Measurements from ENCODE around the gene HIRIP3. TPM values are rescaled to one million over a fixed set of nuclear protein-coding genes. Genes with fewer than 3 reads are reported as not detected.

HIRIP3 gene
- total and polyA plus RNA-seq, 2 of the 13 experiments (the other 11 are each of a cell fraction or from before 2014, with no cell fraction given) = 12.6 to 17.2 TPM

DNA sequence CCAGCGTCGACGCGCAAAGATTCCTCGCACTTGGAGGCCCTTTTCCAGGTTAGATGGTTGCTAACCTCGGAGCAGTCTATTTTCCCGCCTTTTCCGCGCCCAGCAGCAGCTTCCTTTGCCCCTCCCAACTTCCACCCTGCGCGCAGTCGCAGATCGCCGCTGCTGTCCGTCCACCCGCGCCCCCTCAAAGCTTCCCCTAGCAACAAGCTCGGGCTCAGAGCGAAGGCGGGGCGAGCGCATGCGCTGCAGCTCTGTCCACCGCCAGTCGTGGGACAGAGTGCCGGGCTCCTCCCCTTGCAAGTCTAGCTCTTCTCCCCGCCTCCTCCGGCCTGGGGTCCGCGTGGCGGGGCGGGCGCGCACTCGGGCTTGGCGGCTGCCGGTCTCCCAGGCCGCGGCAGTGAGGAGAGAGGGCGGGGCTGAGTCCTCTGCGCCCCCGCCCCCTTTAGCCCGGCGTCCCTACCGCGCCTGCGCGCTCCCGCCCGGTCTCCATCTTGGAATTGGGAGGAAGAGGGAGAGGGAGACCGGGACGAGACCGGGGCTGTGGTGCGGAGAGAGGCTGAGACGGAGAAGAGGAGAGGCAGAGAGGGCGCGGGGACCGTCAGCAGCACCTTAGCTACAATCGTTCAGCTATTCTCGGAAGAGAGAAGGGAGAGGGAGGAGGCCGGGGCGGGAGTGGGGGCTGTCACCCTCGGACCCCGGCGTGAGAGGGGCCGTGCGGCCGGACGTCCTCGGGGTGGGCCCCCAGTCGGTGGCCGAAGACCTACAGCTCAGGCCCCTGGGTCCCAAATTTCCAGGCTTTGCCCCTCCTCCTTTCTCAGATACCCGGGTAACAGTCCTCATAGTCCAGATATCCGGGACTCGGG, 21.8 kb downstream of the HIRIP3 start, which contains the start of gene TAOK2 (continued):
- TF ChIP-seq ZNF317 (CRISPR knock-in tag; IDR thresholded peaks at IDR 0.05) = peak; percentile 69
- TF ChIP-seq TAF15 (IDR thresholded peaks at IDR 0.05; ENCODE audit: low read depth, low read length, poor library complexity, severe bottlenecking) = peak; percentile 90
- TF ChIP-seq CREB1 (IDR thresholded peaks at IDR 0.05) = 0 out of 2 replicates have a peak, but pooled peaks have one; percentile 13
- TF ChIP-seq CREB1 (CRISPR knock-in tag; IDR thresholded peaks at IDR 0.05) = no peak
- peak; percentile 93 for TF ChIP-seq ZC3H13 (CRISPR knock-in tag; IDR thresholded peaks at IDR 0.05)
- TF ChIP-seq ZNF607 (CRISPR knock-in tag; IDR thresholded peaks at IDR 0.05; ENCODE audit: borderline replicate concordance) = peak; percentile 90; the same call in 1 of the 2 replicates
- peak; percentile 68; the same call in 1 of the 2 replicates for TF ChIP-seq ZNF510 (CRISPR knock-in tag; IDR thresholded peaks at IDR 0.05; ENCODE audit: low read depth)
- peak; percentile 56 for TF ChIP-seq PHF20 (CRISPR knock-in tag; IDR thresholded peaks at IDR 0.05)
- peak; percentile 62; the same call in 1 of the 2 replicates for TF ChIP-seq FOXA3 (CRISPR knock-in tag; IDR thresholded peaks at IDR 0.05)
- TF ChIP-seq RARG (CRISPR knock-in tag; IDR thresholded peaks at IDR 0.05; ENCODE audit: low read depth) = peak; percentile 53; the same call in 1 of the 2 replicates
- TF ChIP-seq ZNF749 (CRISPR knock-in tag; IDR thresholded peaks at IDR 0.05; ENCODE audit: borderline replicate concordance) = peak; percentile 88; the same call in 1 of the 2 replicates
- TF ChIP-seq ZNF790 (CRISPR knock-in tag; IDR thresholded peaks at IDR 0.05; ENCODE audit: borderline replicate concordance) = peak; percentile 80; the same call in 1 of the 2 replicates
- peak; percentile 89 for TF ChIP-seq RFX1 (IDR thresholded peaks at IDR 0.05)
- TF ChIP-seq ATAD3A (CRISPR knock-in tag; IDR thresholded peaks at IDR 0.05) = no peak
- TF ChIP-seq NKX3-1 (CRISPR knock-in tag; IDR thresholded peaks at IDR 0.05) = peak; percentile 31
- TF ChIP-seq ZNF639 (CRISPR knock-in tag; conservative IDR thresholded peaks at IDR 0.05) = peak; percentile 76; the same call in 1 of the 2 replicates
- TF ChIP-seq, protein P1, sequence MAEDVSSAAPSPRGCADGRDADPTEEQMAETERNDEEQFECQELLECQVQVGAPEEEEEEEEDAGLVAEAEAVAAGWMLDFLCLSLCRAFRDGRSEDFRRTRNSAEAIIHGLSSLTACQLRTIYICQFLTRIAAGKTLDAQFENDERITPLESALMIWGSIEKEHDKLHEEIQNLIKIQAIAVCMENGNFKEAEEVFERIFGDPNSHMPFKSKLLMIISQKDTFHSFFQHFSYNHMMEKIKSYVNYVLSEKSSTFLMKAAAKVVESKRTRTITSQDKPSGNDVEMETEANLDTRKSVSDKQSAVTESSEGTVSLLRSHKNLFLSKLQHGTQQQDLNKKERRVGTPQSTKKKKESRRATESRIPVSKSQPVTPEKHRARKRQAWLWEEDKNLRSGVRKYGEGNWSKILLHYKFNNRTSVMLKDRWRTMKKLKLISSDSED (CRISPR knock-in tag; IDR thresholded peaks at IDR 0.05) = no peak
- TF ChIP-seq ZSCAN12 (CRISPR knock-in tag; IDR thresholded peaks at IDR 0.05) = peak; percentile 85; the same call in 1 of the 2 replicates
- TF ChIP-seq ZNF878 (CRISPR knock-in tag; IDR thresholded peaks at IDR 0.05) = peak; percentile 96
- no peak for TF ChIP-seq PAWR (CRISPR knock-in tag; IDR thresholded peaks at IDR 0.05; ENCODE audit: borderline replicate concordance)
- TF ChIP-seq, protein P2, sequence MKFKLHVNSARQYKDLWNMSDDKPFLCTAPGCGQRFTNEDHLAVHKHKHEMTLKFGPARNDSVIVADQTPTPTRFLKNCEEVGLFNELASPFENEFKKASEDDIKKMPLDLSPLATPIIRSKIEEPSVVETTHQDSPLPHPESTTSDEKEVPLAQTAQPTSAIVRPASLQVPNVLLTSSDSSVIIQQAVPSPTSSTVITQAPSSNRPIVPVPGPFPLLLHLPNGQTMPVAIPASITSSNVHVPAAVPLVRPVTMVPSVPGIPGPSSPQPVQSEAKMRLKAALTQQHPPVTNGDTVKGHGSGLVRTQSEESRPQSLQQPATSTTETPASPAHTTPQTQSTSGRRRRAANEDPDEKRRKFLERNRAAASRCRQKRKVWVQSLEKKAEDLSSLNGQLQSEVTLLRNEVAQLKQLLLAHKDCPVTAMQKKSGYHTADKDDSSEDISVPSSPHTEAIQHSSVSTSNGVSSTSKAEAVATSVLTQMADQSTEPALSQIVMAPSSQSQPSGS (CRISPR knock-in tag; IDR thresholded peaks at IDR 0.05) = peak; percentile 82
- no peak for TF ChIP-seq PRDM4 (CRISPR knock-in tag; IDR thresholded peaks at IDR 0.05; ENCODE audit: borderline replicate concordance)
- TF ChIP-seq FOXJ3 (CRISPR knock-in tag; IDR thresholded peaks at IDR 0.05; ENCODE audit: borderline replicate concordance) = no peak
- TF ChIP-seq TARDBP (CRISPR knock-in tag; IDR thresholded peaks at IDR 0.05) = peak; percentile 85; the same call in 1 of the 2 replicates

Measured in HepG2 (cell line).